ENCODE data around the gene PDE7B.

DNA sequence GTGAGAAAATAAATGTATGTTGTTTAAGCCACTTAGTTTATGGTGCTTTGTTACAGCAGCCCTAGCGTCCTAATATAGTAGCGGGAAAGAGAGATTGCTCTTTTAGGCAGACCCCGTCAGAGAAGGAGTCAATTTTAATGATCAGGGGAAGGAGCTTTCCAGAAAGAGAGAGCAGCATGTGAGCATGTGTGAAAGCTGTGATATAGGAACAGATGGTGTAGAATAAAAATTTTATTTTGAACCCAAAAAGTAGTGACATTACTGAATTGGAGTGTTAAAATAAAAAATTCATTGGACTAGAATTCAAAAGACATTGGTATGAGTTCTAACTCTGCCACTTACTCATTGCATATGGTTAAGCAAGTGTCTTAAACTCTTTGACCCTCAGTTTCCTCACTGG lies 119.8 kb downstream of the PDE7B start:
- TF ChIP-seq POLR2AphosphoS5 (IDR thresholded peaks at IDR 0.05; ENCODE audit: low read depth, low read length), result no peak
- no peak for TF ChIP-seq SIN3A (IDR thresholded peaks at IDR 0.05; ENCODE audit: borderline replicate concordance, insufficient read depth, low read length)
- TF ChIP-seq TAF1 (IDR thresholded peaks at IDR 0.05; ENCODE audit: borderline replicate concordance, insufficient read depth, low read length), result no peak
- TF ChIP-seq, protein P1, sequence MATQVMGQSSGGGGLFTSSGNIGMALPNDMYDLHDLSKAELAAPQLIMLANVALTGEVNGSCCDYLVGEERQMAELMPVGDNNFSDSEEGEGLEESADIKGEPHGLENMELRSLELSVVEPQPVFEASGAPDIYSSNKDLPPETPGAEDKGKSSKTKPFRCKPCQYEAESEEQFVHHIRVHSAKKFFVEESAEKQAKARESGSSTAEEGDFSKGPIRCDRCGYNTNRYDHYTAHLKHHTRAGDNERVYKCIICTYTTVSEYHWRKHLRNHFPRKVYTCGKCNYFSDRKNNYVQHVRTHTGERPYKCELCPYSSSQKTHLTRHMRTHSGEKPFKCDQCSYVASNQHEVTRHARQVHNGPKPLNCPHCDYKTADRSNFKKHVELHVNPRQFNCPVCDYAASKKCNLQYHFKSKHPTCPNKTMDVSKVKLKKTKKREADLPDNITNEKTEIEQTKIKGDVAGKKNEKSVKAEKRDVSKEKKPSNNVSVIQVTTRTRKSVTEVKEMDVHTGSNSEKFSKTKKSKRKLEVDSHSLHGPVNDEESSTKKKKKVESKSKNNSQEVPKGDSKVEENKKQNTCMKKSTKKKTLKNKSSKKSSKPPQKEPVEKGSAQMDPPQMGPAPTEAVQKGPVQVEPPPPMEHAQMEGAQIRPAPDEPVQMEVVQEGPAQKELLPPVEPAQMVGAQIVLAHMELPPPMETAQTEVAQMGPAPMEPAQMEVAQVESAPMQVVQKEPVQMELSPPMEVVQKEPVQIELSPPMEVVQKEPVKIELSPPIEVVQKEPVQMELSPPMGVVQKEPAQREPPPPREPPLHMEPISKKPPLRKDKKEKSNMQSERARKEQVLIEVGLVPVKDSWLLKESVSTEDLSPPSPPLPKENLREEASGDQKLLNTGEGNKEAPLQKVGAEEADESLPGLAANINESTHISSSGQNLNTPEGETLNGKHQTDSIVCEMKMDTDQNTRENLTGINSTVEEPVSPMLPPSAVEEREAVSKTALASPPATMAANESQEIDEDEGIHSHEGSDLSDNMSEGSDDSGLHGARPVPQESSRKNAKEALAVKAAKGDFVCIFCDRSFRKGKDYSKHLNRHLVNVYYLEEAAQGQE (IDR thresholded peaks at IDR 0.05; ENCODE audit: insufficient read depth in 1 of 2, low read depth in 2 of 2, low read length in 2 of 2), result no peak
- no peak for TF ChIP-seq FOXP2 (optimal IDR thresholded peaks at IDR 0.05; ENCODE audit: borderline replicate concordance, extremely low read depth, extremely low read length, insufficient read depth)

Measured in PFSK-1 (cell line).